GM12865 (cell line): Measurements from ENCODE around the gene PLAGL2.

Experiments used
- DNase-seq: peaks from one replicate; pipeline ENCODE4 v3.0.0; 2010; ENCODE audit warnings: low read depth
- H3K4me3 ChIP-seq: 2 replicates; pipeline ENCODE4 v1.5.1; 2011; ENCODE audit warnings: mild to moderate bottlenecking, low read depth, low read length, control low read depth
- CTCF ChIP-seq: IDR thresholded peaks from 2 replicates; pipeline ENCODE4 v1.5.1; 2011; ENCODE audit warnings: low read length, control low read depth, low read depth, inconsistent platforms; ENCODE audit not compliant: insufficient read depth; ENCODE audit errors: missing control alignments

The PLAGL2 gene

DNA sequence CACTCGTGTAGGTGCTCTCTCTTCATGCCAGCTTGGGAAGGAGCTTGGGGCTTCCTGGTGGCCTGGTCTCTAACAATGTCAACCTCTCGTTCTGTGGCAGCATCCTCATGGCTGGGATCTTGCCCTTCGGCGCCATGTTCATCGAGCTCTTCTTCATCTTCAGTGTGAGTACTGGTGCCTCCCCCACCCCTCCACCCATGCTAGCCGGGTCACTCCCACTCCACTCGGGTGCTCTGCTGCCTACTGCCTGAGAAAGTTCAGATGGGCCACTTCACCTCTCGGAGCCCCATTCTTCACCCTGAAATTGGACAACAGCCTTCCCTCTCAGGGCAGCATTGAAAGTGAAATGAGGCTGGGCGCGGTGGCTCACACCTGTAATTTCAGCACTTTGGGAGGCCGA lies 49.2 kb downstream of the PLAGL2 start:
- no peak for TF ChIP-seq CTCF
- no peak for DNase-seq
- H3K4me3 ChIP-seq, result no peak overlapping the region

DNA sequence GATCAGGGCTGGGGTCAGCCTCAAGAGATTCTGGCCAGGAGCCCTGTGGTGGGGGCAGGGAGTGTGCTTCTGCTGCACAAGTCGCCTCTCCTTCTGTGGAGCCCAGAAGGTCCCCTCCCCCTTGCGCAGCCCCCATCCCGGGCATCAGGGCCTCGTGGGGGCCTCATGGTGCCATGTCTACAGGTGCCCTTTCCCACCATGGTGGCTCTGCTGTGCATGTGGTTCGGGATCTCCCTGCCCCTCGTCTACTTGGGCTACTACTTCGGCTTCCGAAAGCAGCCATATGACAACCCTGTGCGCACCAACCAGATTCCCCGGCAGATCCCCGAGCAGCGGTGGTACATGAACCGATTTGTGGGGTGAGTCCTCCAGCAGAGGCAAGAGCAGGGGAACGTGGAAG lies 49.9 kb downstream of the PLAGL2 start:
- TF ChIP-seq CTCF, result no peak
- DNase-seq, result no peak
- no peak overlapping the region for H3K4me3 ChIP-seq

- peak; percentile 27 for TF ChIP-seq CTCF
- H3K4me3 ChIP-seq, result no peak overlapping the region
- peak; percentile 45 for DNase-seq
Measured at GRCh38 chr20:32155017-32155981, 52.2 kb downstream of the PLAGL2 start.

GRCh38 chr20:32153771-32154170 lies 53.8 kb downstream of the PLAGL2 start:
- TF ChIP-seq CTCF, result no peak
- H3K4me3 ChIP-seq, result no peak overlapping the region
- DNase-seq, result no peak

DNA sequence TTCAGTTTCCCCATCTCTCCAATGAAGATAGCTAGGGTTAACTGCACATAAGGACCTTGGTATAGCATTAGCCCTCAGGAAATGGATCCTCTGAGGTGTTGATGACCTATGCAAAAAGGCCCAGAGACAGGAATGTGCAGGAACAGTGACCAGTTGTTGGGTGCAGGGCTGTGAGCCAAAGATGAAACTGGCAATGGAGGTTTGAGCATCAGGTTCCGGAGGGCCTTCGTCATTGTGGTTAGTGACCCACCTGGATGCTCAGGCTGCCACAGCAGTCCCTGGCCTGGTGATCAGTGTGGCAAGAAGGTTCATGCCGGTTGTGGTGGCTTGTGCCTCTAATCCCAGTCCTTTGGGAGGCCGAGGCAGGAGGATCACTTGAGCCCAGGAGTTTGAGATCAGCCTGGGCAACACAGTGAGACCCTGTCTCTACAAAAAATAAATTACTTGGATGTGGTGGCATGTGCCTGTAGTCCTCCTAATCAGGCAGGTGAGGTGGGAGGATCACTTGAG lies 54.3 kb downstream of the PLAGL2 start:
- no peak for DNase-seq
- no peak overlapping the region for H3K4me3 ChIP-seq
- no peak for TF ChIP-seq CTCF

DNA sequence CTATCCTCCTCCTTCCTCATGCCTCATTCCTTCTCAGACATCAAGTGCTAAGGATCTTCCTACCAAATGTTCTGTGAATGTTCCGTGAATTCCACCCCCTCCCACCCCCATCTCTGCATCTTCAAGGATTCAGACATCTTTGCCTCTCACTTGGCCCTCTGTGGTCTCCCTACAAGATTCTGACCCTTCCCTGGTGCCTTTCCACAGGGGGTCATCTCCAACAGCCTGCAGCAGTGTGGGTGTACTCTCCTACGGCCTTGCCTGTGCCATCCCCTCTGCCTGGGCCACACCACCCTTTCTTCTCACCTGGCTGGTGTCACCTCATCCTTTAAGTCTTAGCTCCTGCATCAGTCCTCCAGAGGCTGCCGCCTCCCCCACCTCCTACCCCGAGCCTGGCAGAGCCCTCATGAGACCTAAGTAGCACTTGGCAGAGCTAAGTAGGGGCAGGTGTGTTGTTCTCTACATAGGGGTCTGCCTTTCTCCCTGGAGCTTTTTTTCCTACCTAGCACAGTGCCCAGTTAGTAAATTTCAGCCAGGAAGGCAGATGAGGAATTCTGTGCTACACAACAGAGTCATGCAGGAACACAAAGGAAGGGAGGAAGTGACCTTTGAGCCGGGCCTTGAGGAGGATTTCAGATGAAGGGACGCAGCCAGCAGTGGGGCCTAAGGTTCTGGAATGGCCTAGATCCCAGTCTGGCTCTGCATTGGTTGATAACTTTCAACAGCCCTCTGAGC lies 55.0 kb downstream of the PLAGL2 start:
- H3K4me3 ChIP-seq, result no peak overlapping the region
- no peak for DNase-seq
- no peak for TF ChIP-seq CTCF
